Natural killer cell (primary cell): ENCODE results near the gene ZMYM2. TPM values are rescaled to one million over a fixed set of nuclear protein-coding genes. Genes with fewer than 3 reads are reported as not detected.

Experiments
- ATAC-seq, 3 donors: fragments of 150-1000 bp in 2 of 3; fragments of 200-7000 bp in 1 of 3; cut with Tn5 transposase; 1 replicate in 1 of 3; 2 replicates in 2 of 3; pipeline ENCODE4 v1.10.0; 2021; ENCODE audit warnings: mild to moderate bottlenecking in 2 of 3, moderate library complexity in 2 of 3
- DNase-seq, 2 donors: peaks; one replicate each; pipeline versions ENCODE4 v3.0.0 to v3.0.0-alpha.2; 2013 to 2021; ENCODE audit warnings: mixed read lengths in 1 of 2
- H3K27ac ChIP-seq: one replicate; pipeline ENCODE4 v1.5.1; 2013; ENCODE audit warnings: mild to moderate bottlenecking, low read length
- H3K27me3 ChIP-seq: one replicate; pipeline ENCODE4 v1.6.1; 2013; ENCODE audit warnings: low read length; ENCODE audit not compliant: control insufficient read depth, insufficient read depth
- H3K36me3 ChIP-seq: one replicate; pipeline ENCODE4 v1.6.1; 2013; ENCODE audit warnings: low read length; ENCODE audit not compliant: control insufficient read depth, insufficient read depth
- H3K4me1 ChIP-seq: one replicate; pipeline ENCODE4 v1.6.1; 2013; ENCODE audit warnings: low read length; ENCODE audit not compliant: control insufficient read depth, insufficient read depth
- H3K4me3 ChIP-seq: one replicate; pipeline ENCODE4 v1.5.1; 2013; ENCODE audit warnings: low read length
- H3K9me3 ChIP-seq: one replicate; pipeline ENCODE4 v1.6.1; 2013; ENCODE audit warnings: low read length; ENCODE audit not compliant: control insufficient read depth, insufficient read depth
- H3K27ac Mint-ChIP-seq, 2 donors: one replicate each; pipeline ENCODE4 v1.8.0; 2022; ENCODE audit warnings: mild to moderate bottlenecking in 2 of 2, mixed read lengths in 2 of 2, moderate library complexity in 1 of 2
- H3K27me3 Mint-ChIP-seq, 2 donors: one replicate each; pipeline ENCODE4 v1.8.0; 2022; ENCODE audit warnings: low read depth in 2 of 2, mixed read lengths in 2 of 2
- H3K36me3 Mint-ChIP-seq: one replicate; pipeline ENCODE4 v1.8.0; 2022; ENCODE audit warnings: mixed read lengths
- H3K4me1 Mint-ChIP-seq, 2 donors: one replicate each; pipeline ENCODE4 v1.8.0; 2022; ENCODE audit warnings: mixed read lengths in 2 of 2
- H3K4me3 Mint-ChIP-seq: one replicate; pipeline ENCODE4 v1.8.0; 2022; ENCODE audit warnings: mild to moderate bottlenecking, moderate library complexity, mixed read lengths
- H3K9me3 Mint-ChIP-seq, 2 donors: one replicate each; pipeline ENCODE4 v1.8.0; 2022; ENCODE audit warnings: mixed read lengths in 2 of 2
- CTCF ChIP-seq: fragments of 200-600 bp; IDR thresholded peaks from one replicate; pipeline ENCODE4 v1.8.0; 2022; ENCODE audit warnings: antibody characterized with exemption
- WGBS: methylation state at CpG from one replicate; pipeline ENCODE4 v1.1.7; 2013; ENCODE audit warnings: missing lambda C conversion rate; ENCODE audit not compliant: insufficient coverage; 5-methylcytosine and 5-hydroxymethylcytosine counted together
- intact Hi-C: fragments of 100-400 bp; cut with micrococcal nuclease; formaldehyde crosslinking; loops from one replicate; pipeline ENCODE4 v1.14.2; 2022
- total RNA-seq, 4 donors: library from RNA; stranded (reverse); fragments of 120-200 nt in 1 of 4; gene quantifications; one replicate each; pipeline versions ENCODE4 v1.2.3 to v1.2.4, GENCODE V29; 2013 to 2022

Gene ZMYM2
- total RNA-seq, 3 donors from 2014 or later (not counting 1 experiment from before 2014, with no cell fraction given) = 82.1 to 101 (median 87.0) TPM

- no peaks in the 10 kb centered on the region for H3K36me3 Mint-ChIP-seq
- H3K27me3 ChIP-seq = peaks cover 21% of the 10 kb centered on the region
- H3K9me3 Mint-ChIP-seq = no peaks in the 10 kb centered on the region
- peaks cover 21% of the 10 kb centered on the region for H3K4me1 ChIP-seq
- H3K4me3 ChIP-seq = no peak overlapping the region
- ATAC-seq (no peak), DNase-seq (no peak)
- 82% methylated on average over 11 of the region's 11 CpGs for WGBS
- H3K27ac Mint-ChIP-seq = no peak overlapping the region
- H3K4me3 Mint-ChIP-seq = no peak overlapping the region
- no peak for TF ChIP-seq CTCF
- H3K27ac ChIP-seq = no peak overlapping the region
- intact Hi-C loops = no loop called here
- no peaks in the 10 kb centered on the region for H3K36me3 ChIP-seq
- H3K4me1 Mint-ChIP-seq = peaks cover 0 to 7% of the 10 kb centered on the region in 2 donors
- peaks cover 0 to 6% of the 10 kb centered on the region in 2 donors for H3K27me3 Mint-ChIP-seq
- no peaks in the 10 kb centered on the region for H3K9me3 ChIP-seq
Measured at GRCh38 chr13:20131057-20131832, 172.7 kb downstream of the ZMYM2 start.

GRCh38 chr13:20132052-20132634, 173.6 kb downstream of the ZMYM2 start:
- peaks cover 21% of the 10 kb centered on the region for H3K27me3 ChIP-seq
- ATAC-seq = no peak
- H3K9me3 ChIP-seq = no peaks in the 10 kb centered on the region

GRCh38 chr13:20134732-20135131, 176.2 kb downstream of the ZMYM2 start:
- no peak for ATAC-seq
- H3K4me1 ChIP-seq = peaks cover 5% of the 10 kb centered on the region

More at GRCh38 chr13:20132052-20132634, 173.6 kb downstream of the ZMYM2 start:
- Mint-ChIP-seq H3K27ac (no peak overlapping the region), H3K9me3 (no peaks in the 10 kb centered on the region), H3K4me1 (peaks cover 0 to 7% of the 10 kb centered on the region in 2 donors), H3K27me3 (peaks cover 0 to 8% of the 10 kb centered on the region in 2 donors), H3K36me3 (no peaks in the 10 kb centered on the region), H3K4me3 (no peak overlapping the region)
- H3K4me3 ChIP-seq = no peak overlapping the region
- no peaks in the 10 kb centered on the region for H3K36me3 ChIP-seq
- WGBS = 93% methylated on average over 9 of the region's 10 CpGs
- H3K27ac ChIP-seq = no peak overlapping the region
- no peak for DNase-seq
- intact Hi-C loops = no loop called here
- no peak for TF ChIP-seq CTCF
- peaks cover 21% of the 10 kb centered on the region for H3K4me1 ChIP-seq

More at GRCh38 chr13:20134732-20135131, 176.2 kb downstream of the ZMYM2 start:
- intact Hi-C loops = no loop called here
- WGBS = 75% methylated on average over 6 of the region's 8 CpGs
- H3K4me3 ChIP-seq = no peak overlapping the region
- DNase-seq = no peak
- TF ChIP-seq CTCF = no peak
- Mint-ChIP-seq H3K36me3 (no peaks in the 10 kb centered on the region), H3K9me3 (no peaks in the 10 kb centered on the region), H3K4me1 (no peaks in the 10 kb centered on the region), H3K27ac (no peak overlapping the region), H3K4me3 (no peak overlapping the region), H3K27me3 (peaks cover 17% of the 10 kb centered on the region in 2 donors)
- no peaks in the 10 kb centered on the region for H3K36me3 ChIP-seq
- H3K27me3 ChIP-seq = peaks cover 15% of the 10 kb centered on the region
- H3K9me3 ChIP-seq = no peaks in the 10 kb centered on the region
- H3K27ac ChIP-seq = no peak overlapping the region
